Gastroesophageal sphincter (tissue), 3 donors: ENCODE data around the gene CLEC4D.
"Not testable (repeated sequence)": the region's sequence is repeated elsewhere in the genome, so short reads cannot be mapped to it uniquely, and the experiment has no call there.

Source experiments
- POLR2A ChIP-seq, 2 donors: fragments of 450-650 bp; IDR thresholded peaks; one replicate each; pipeline ENCODE4 v1.6.1; 2017; ENCODE audit warnings: antibody characterized with exemption in 2 of 2, mild to moderate bottlenecking in 2 of 2, moderate library complexity in 1 of 2
- POLR2AphosphoS5 ChIP-seq: sonication (generic); formaldehyde crosslinking; IDR thresholded peaks from one replicate; pipeline ENCODE4 v1.6.1; 2017; ENCODE audit warnings: antibody characterized with exemption
- TF ChIP-seq, protein P1 (sequence below), 4 experiments: fragments of 200-600 bp in 2 of 4; fragments of 450-650 bp in 2 of 4; sonication (generic) in 1 of 4; IDR thresholded peaks; one replicate each; pipeline ENCODE4 v1.5.1; 2017 to 2019; ENCODE audit warnings: antibody characterized with exemption in 4 of 4, mild to moderate bottlenecking in 2 of 4, moderate library complexity in 2 of 4

DNA sequence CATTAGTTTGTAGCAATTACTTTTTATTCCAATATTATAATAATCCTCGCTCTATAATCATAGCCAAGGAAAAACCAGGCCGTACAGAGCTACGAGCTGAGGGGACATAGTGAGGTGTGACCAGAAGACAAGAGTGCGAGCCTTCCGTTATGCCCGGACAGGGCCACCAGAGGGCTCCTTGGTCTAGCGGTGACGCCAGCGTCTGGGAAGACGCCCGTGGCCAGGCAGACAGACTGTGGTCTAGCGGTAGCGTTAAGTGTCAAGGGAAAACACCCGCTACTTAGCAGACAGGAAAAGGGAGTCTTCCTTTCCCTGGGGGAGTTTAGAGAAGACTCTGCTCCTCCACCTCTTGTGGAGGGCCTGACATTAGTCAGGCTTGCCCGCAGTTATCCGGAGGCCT lies 24.5 kb downstream of the CLEC4D start:
- TF ChIP-seq, protein P1, sequence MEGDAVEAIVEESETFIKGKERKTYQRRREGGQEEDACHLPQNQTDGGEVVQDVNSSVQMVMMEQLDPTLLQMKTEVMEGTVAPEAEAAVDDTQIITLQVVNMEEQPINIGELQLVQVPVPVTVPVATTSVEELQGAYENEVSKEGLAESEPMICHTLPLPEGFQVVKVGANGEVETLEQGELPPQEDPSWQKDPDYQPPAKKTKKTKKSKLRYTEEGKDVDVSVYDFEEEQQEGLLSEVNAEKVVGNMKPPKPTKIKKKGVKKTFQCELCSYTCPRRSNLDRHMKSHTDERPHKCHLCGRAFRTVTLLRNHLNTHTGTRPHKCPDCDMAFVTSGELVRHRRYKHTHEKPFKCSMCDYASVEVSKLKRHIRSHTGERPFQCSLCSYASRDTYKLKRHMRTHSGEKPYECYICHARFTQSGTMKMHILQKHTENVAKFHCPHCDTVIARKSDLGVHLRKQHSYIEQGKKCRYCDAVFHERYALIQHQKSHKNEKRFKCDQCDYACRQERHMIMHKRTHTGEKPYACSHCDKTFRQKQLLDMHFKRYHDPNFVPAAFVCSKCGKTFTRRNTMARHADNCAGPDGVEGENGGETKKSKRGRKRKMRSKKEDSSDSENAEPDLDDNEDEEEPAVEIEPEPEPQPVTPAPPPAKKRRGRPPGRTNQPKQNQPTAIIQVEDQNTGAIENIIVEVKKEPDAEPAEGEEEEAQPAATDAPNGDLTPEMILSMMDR (IDR thresholded peaks at IDR 0.05): not testable (repeated sequence)
- not testable (repeated sequence) for TF ChIP-seq POLR2AphosphoS5; POLR2A (IDR thresholded peaks at IDR 0.05)
